ENCODE data around the gene ZNF853. TPM values are rescaled to one million over a fixed set of nuclear protein-coding genes. Genes with fewer than 3 reads are reported as not detected.
A peak's percentile ranks its signal among the peaks of the same experiment; 100 is the strongest.

Gene ZNF853
- total RNA-seq, 1 experiment from 2014 or later, result 1.4 TPM

DNA sequence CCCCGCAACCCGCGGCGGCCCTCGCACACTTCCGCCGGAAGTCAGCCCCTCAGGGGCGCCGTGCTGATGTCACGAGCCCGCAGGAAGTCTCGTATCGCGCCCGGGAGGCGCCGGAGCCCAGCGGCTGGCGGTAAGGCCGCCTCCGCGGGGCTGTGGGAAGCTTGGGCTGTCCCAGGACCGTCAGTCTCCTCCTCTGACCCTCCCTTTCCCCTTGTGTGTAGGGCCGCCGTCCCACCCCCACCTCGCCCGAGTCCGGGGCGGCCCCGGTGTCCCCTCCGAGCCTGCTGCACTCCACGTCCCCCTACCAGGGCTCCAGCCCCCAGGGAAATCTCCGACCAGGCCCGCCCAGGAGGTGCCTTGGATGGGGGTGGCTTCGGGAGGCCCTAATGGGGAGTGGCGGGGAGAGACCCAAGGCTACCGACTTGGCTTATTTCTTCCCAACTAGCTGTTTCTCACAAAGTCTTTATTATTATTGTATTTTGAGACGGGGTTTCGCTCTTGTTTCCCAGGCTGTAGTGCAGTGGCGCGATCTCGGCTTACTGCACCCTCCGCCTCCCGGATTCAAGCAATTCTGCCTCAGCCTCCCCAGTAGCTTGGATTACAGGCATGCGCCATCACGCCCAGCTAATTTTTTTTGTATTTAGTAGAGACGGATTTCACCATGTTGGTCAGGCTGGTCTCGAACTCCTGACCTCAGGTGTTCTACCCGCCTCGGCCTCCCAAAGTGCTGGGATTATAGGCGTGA, 37.9 kb upstream of the ZNF853 start, which contains the start of gene ZDHHC4:
Gene ZDHHC4, plus strand, starts transcription at position 86 of the 745 bp plus-strand sequence. CDS start 3,108 bp downstream, outside the sequence.
- POLR2A ChIA-PET, result interaction anchor here (0.5 to 0.6 kb wide), 2 partner anchors 51 to 341 kb away, joined by 3 to 9 read pairs; no protein-coding TSS in a partner anchor
- Histone ChIP-seq H3K27me3 (ENCODE audit: control insufficient read depth, insufficient read depth, low read length) (no peaks in the 10 kb centered on the region), H3K36me3 (ENCODE audit: control insufficient read depth, insufficient read depth, low read length) (peaks cover 5% of the 10 kb centered on the region; the same call in 1 of the 2 replicates), H3K4me3 (ENCODE audit: low read depth in 2 of 2, low read length in 2 of 2) (peak within 1 kb of the TSS; percentile 79 to 94), H3K27ac (ENCODE audit: low read length) (peak within 1 kb of the TSS; percentile 93), H3K4me1 (ENCODE audit: control insufficient read depth, insufficient read depth, low read length) (peaks cover 17% of the 10 kb centered on the region), H3K9me3 (ENCODE audit: control insufficient read depth, insufficient read depth, low read depth, low read length) (no peaks in the 10 kb centered on the region)
- in situ Hi-C loops (cut with HindIII; ENCODE audit: low pct_unique_long_range_greater_than_20kb, low sequenced_read_pairs), result no loop called here
- peak; percentile 99 for ATAC-seq
- DNase-seq (ENCODE audit: low read depth, low spot score), result no peak
- CTCF ChIA-PET, result interaction anchor here (0.6 to 0.7 kb wide), 2 partner anchors 19 to 60 kb away, joined by 4 read pairs; no protein-coding TSS in a partner anchor
- TF ChIP-seq, protein P1, sequence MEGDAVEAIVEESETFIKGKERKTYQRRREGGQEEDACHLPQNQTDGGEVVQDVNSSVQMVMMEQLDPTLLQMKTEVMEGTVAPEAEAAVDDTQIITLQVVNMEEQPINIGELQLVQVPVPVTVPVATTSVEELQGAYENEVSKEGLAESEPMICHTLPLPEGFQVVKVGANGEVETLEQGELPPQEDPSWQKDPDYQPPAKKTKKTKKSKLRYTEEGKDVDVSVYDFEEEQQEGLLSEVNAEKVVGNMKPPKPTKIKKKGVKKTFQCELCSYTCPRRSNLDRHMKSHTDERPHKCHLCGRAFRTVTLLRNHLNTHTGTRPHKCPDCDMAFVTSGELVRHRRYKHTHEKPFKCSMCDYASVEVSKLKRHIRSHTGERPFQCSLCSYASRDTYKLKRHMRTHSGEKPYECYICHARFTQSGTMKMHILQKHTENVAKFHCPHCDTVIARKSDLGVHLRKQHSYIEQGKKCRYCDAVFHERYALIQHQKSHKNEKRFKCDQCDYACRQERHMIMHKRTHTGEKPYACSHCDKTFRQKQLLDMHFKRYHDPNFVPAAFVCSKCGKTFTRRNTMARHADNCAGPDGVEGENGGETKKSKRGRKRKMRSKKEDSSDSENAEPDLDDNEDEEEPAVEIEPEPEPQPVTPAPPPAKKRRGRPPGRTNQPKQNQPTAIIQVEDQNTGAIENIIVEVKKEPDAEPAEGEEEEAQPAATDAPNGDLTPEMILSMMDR (IDR thresholded peaks at IDR 0.05), result no peak
- TF ChIP-seq SIN3A (IDR thresholded peaks at IDR 0.05; ENCODE audit: borderline replicate concordance, insufficient read depth, low read depth, low read length) (peak; percentile 80; the same call in 1 of the 2 replicates), POLR2AphosphoS5 (IDR thresholded peaks at IDR 0.05; ENCODE audit: low read depth, low read length) (peak; percentile 99), TCF7L2 (IDR thresholded peaks at IDR 0.05; ENCODE audit: low read depth, low read length) (0 out of 2 replicates have a peak, but pooled peaks have one; percentile 28)
- intact Hi-C loops (cut with micrococcal nuclease; ENCODE audit: unreplicated experiment), result no loop called here
- BruUV-seq (replicated peaks), result no TSS peak

DNA sequence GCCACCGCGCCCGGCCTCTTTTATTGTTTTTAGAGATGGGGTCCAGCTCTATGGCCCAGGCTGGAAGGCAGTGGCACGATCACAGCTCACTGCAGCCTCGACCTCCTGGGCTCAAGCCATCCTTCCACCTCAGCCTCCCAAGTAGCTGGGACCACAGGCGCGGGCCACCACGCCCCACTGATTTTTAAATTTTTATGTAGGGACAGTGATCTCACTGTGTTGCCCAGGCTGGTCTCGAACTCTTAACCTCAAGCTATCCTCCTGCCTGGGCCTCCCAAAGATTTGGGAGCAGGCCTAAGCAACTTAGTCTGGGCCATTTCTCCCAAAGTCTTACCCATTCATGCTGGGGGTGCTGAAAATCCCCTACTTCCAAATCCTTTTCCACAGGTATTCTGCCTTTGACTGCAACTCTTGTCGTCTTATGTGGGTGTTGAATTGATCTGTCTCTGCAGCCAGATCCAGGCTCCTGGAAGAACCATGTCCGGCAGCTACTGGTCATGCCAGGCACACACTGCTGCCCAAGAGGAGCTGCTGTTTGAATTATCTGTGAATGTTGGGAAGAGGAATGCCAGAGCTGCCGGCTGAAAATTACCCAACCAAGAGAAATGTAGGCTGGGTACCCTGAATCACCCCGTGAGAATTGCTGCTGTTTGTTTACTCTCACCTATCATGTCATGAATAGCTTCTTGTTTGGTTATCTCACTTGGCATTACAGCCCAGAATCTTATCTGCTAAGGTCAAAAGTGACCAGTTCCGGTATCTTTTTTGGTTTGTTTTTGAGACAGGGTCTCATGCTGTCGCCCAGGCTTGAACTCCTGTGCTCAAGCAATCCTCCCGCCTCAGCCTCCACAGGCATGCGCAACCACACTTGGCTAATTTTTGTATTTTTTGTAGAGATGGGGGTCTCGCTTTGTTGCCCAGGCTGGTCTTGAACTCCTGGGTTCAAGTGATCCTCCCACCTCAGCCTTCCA, 37.0 kb upstream of the ZNF853 start:
- POLR2A ChIA-PET, result no interaction called here
- no peaks in the 10 kb centered on the region for H3K27me3 ChIP-seq (ENCODE audit: control insufficient read depth, insufficient read depth, low read length)
- no peaks in the 10 kb centered on the region for H3K9me3 ChIP-seq (ENCODE audit: control insufficient read depth, insufficient read depth, low read depth, low read length)
- TF ChIP-seq, protein P1 (IDR thresholded peaks at IDR 0.05), result no peak
- TF ChIP-seq, protein P2, sequence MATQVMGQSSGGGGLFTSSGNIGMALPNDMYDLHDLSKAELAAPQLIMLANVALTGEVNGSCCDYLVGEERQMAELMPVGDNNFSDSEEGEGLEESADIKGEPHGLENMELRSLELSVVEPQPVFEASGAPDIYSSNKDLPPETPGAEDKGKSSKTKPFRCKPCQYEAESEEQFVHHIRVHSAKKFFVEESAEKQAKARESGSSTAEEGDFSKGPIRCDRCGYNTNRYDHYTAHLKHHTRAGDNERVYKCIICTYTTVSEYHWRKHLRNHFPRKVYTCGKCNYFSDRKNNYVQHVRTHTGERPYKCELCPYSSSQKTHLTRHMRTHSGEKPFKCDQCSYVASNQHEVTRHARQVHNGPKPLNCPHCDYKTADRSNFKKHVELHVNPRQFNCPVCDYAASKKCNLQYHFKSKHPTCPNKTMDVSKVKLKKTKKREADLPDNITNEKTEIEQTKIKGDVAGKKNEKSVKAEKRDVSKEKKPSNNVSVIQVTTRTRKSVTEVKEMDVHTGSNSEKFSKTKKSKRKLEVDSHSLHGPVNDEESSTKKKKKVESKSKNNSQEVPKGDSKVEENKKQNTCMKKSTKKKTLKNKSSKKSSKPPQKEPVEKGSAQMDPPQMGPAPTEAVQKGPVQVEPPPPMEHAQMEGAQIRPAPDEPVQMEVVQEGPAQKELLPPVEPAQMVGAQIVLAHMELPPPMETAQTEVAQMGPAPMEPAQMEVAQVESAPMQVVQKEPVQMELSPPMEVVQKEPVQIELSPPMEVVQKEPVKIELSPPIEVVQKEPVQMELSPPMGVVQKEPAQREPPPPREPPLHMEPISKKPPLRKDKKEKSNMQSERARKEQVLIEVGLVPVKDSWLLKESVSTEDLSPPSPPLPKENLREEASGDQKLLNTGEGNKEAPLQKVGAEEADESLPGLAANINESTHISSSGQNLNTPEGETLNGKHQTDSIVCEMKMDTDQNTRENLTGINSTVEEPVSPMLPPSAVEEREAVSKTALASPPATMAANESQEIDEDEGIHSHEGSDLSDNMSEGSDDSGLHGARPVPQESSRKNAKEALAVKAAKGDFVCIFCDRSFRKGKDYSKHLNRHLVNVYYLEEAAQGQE (IDR thresholded peaks at IDR 0.05; ENCODE audit: insufficient read depth in 1 of 2, low read depth in 2 of 2, low read length in 1 of 2), result no peak
- TF ChIP-seq TCF7L2 (IDR thresholded peaks at IDR 0.05; ENCODE audit: low read depth, low read length), result no peak
- in situ Hi-C loops (cut with HindIII; ENCODE audit: low pct_unique_long_range_greater_than_20kb, low sequenced_read_pairs), result no loop called here
- no peak for DNase-seq (ENCODE audit: low read depth, low spot score)
- peaks cover 17% of the 10 kb centered on the region for H3K4me1 ChIP-seq (ENCODE audit: control insufficient read depth, insufficient read depth, low read length)
- intact Hi-C loops (cut with micrococcal nuclease; ENCODE audit: unreplicated experiment), result no loop called here
- ATAC-seq, result no peak
- TSS peak; percentile 83 for BruUV-seq (replicated peaks)
- H3K36me3 ChIP-seq (ENCODE audit: control insufficient read depth, insufficient read depth, low read length), result peaks cover 10% of the 10 kb centered on the region; the same call in 1 of the 2 replicates
- peak overlapping the region; percentile 79 to 94 for H3K4me3 ChIP-seq (ENCODE audit: low read depth in 2 of 2, low read length in 2 of 2)
- CTCF ChIA-PET, result no interaction called here
- H3K27ac ChIP-seq (ENCODE audit: low read length), result peak overlapping the region; percentile 93
